Karpas-422 (cell line): Measurements from ENCODE around the gene STPG3. TPM values are rescaled to one million over a fixed set of nuclear protein-coding genes. Genes with fewer than 3 reads are reported as not detected.

Experiments
- DNase-seq: peaks from one replicate; pipeline ENCODE4 v3.0.0-alpha.2; 2015
- H2AFZ ChIP-seq: fragments of 200-600 bp; sonication (generic); 2 replicates; pipeline ENCODE4 v1.6.1; 2014; ENCODE audit warnings: antibody characterized with exemption, low read length, mixed read lengths
- H3K27ac ChIP-seq: fragments of 200-600 bp; sonication (generic); 2 replicates; pipeline ENCODE4 v1.5.1; 2014; ENCODE audit warnings: mild to moderate bottlenecking, low read length, moderate library complexity
- H3K27me3 ChIP-seq: fragments of 200-600 bp; sonication (generic); 2 replicates; pipeline ENCODE4 v1.6.1; 2014; ENCODE audit warnings: low read length, mixed read lengths
- H3K36me3 ChIP-seq: fragments of 200-600 bp; sonication (generic); 2 replicates; pipeline ENCODE4 v1.6.1; 2014; ENCODE audit warnings: low read length, mixed read lengths; ENCODE audit not compliant: insufficient read depth
- H3K4me1 ChIP-seq: fragments of 200-600 bp; sonication (generic); 2 replicates; pipeline ENCODE4 v1.6.1; 2014; ENCODE audit warnings: mild to moderate bottlenecking, low read length, mixed read lengths
- H3K4me2 ChIP-seq: fragments of 200-600 bp; sonication (generic); 2 replicates; pipeline ENCODE4 v1.6.1; 2014; ENCODE audit warnings: low read length, low read depth, mild to moderate bottlenecking; ENCODE audit not compliant: poor library complexity, severe bottlenecking
- H3K4me3 ChIP-seq: fragments of 200-600 bp; sonication (generic); 2 replicates; pipeline ENCODE4 v1.5.1; 2014; ENCODE audit warnings: mild to moderate bottlenecking, antibody characterized with exemption, low read length, mixed read lengths
- H3K79me2 ChIP-seq: fragments of 200-600 bp; sonication (generic); 2 replicates; pipeline ENCODE4 v1.6.1; 2014; ENCODE audit warnings: mild to moderate bottlenecking, low read length, mixed read lengths
- H3K9ac ChIP-seq: fragments of 200-600 bp; sonication (generic); 2 replicates; pipeline ENCODE4 v1.6.0; 2014; ENCODE audit warnings: low read length
- H3K9me2 ChIP-seq: fragments of 200-600 bp; sonication (generic), shearing (Covaris generic); replicated peaks from 2 replicates; pipeline ENCODE4 v1.6.0; 2014; ENCODE audit warnings: mild to moderate bottlenecking, low read length, moderate library complexity; ENCODE audit not compliant: insufficient read depth
- H3K9me3 ChIP-seq: fragments of 300-700, 200-600 bp; sonication (generic); 2 replicates; pipeline ENCODE4 v1.6.1; 2014; ENCODE audit warnings: low read length, mixed read lengths
- H4K20me1 ChIP-seq: fragments of 200-600 bp; sonication (generic); 2 replicates; pipeline ENCODE4 v1.6.1; 2014; ENCODE audit warnings: mild to moderate bottlenecking, antibody characterized with exemption, low read length, low read depth; ENCODE audit not compliant: insufficient read depth
- total RNA-seq: library from RNA; depleted of rRNA; stranded (reverse); fragments of >200 nt; shearing (Covaris generic); gene quantifications from 2 replicates; pipeline ENCODE4 v1.2.3, GENCODE V29; 2014; ENCODE audit warnings: low replicate concordance; rRNA removed

The STPG3 gene
- total RNA-seq, 1 experiment from 2014 or later, result 0.86 TPM

DNA sequence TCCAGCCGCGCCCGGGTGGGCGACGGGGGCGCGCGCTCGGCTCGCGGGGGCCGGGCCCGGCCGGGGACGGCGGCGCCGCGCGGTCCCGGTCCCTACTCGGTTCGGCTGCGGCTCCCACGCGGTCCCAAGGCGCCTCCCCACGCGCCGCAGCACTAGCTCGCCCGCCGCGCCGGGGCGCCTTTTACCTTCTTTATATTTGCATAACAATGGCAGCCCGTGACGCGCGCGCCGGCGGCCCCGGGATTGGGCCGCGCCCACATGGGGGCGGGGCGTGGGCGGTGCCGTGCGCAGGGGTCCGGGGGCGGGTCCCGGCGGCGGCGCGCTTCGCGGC, 51.0 kb downstream of the STPG3 start, which contains the start of gene NRARP:
Gene NRARP, minus strand, starts transcription at position 154 of the 331 bp plus-strand sequence. CDS start 343 bp downstream, outside the sequence.
- H2AFZ ChIP-seq, result no peak within 1 kb of the TSS
- no peaks in the 10 kb centered on the region for H3K27me3 ChIP-seq
- peaks cover 29% of the 10 kb centered on the region for H3K4me1 ChIP-seq
- no peaks in the 10 kb centered on the region for H3K9me2 ChIP-seq
- peak within 1 kb of the TSS; percentile 51; the same call in 1 of the 2 replicates for H3K4me3 ChIP-seq
- H3K27ac ChIP-seq, result no peak within 1 kb of the TSS
- peak; percentile 94 for DNase-seq
- no peaks in the 10 kb centered on the region for H3K9me3 ChIP-seq
- no peak within 1 kb of the TSS; the same call in 1 of the 2 replicates for H3K9ac ChIP-seq
- H3K79me2 ChIP-seq, result no peaks in the 10 kb centered on the region
- no peaks in the 10 kb centered on the region; the same call in 1 of the 2 replicates for H4K20me1 ChIP-seq
- H3K36me3 ChIP-seq, result no peaks in the 10 kb centered on the region
- H3K4me2 ChIP-seq, result peak within 1 kb of the TSS; percentile 55

- no peaks in the 10 kb centered on the region for H3K27me3 ChIP-seq
- DNase-seq, result no peak
- no peak overlapping the region; the same call in 1 of the 2 replicates for H3K9ac ChIP-seq
- peaks cover 24% of the 10 kb centered on the region for H3K4me1 ChIP-seq
- no peaks in the 10 kb centered on the region for H4K20me1 ChIP-seq
- no peaks in the 10 kb centered on the region for H3K9me3 ChIP-seq
- H3K4me3 ChIP-seq, result peak overlapping the region; percentile 51; the same call in 1 of the 2 replicates
- H3K36me3 ChIP-seq, result no peaks in the 10 kb centered on the region
- peak overlapping the region; percentile 55 for H3K4me2 ChIP-seq
- H3K79me2 ChIP-seq, result no peaks in the 10 kb centered on the region
- no peak overlapping the region for H2AFZ ChIP-seq
- no peak overlapping the region for H3K27ac ChIP-seq
- H3K9me2 ChIP-seq, result no peaks in the 10 kb centered on the region
Measured at GRCh38 chr9:137302449-137303150, 51.5 kb downstream of the STPG3 start.

Other genes with a start within 250 kb of the STPG3 start
- 2.4 and 6.4 TPM in 2 replicates for gene ABCA2, start 223.0 kb upstream of the STPG3 start, total RNA-seq
- gene FUT7, start 219.2 kb upstream of the STPG3 start, total RNA-seq, result not detected in 2 replicates
- gene NPDC1, start 205.1 kb upstream of the STPG3 start, total RNA-seq, result not detected in 2 replicates
- gene ENTPD2, start 197.2 kb upstream of the STPG3 start, total RNA-seq, result not detected in 2 replicates
- 18.6 and 53.2 TPM in 2 replicates for gene SAPCD2, start 180.7 kb upstream of the STPG3 start, total RNA-seq
- gene UAP1L1, start 173.8 kb upstream of the STPG3 start, total RNA-seq, result 15.1 and 26.2 TPM in 2 replicates
- gene MAN1B1, start 164.3 kb upstream of the STPG3 start, total RNA-seq, result 28.9 and 58.1 TPM in 2 replicates
- 114 and 237 TPM in 2 replicates for gene DPP7, start 136.6 kb upstream of the STPG3 start, total RNA-seq
- gene GRIN1, start 112.1 kb upstream of the STPG3 start, total RNA-seq, result not detected in 2 replicates
- not detected in 2 replicates for gene LRRC26, start 81.2 kb upstream of the STPG3 start, total RNA-seq
- not detected in 2 replicates for gene TMEM210, start 79.2 kb upstream of the STPG3 start, total RNA-seq
- 16.8 and 28.0 TPM in 2 replicates for gene ANAPC2, start 62.7 kb upstream of the STPG3 start, total RNA-seq
- gene SSNA1, start 62.6 kb upstream of the STPG3 start, total RNA-seq, result 48.9 and 101 TPM in 2 replicates
- 5.7 and 15.2 TPM in 2 replicates for gene TPRN, start 50.5 kb upstream of the STPG3 start, total RNA-seq
- gene TMEM203, start 45.6 kb upstream of the STPG3 start, total RNA-seq, result 30.6 and 39.8 TPM in 2 replicates
- 7.8 and 13.1 TPM in 2 replicates for gene NDOR1, start 45.6 kb upstream of the STPG3 start, total RNA-seq
- gene RNF208, start 29.0 kb upstream of the STPG3 start, total RNA-seq, result 0.26 and 0.36 TPM in 2 replicates
- gene CYSRT1, start 26.1 kb upstream of the STPG3 start, total RNA-seq, result 0.75 and 1.2 TPM in 2 replicates
- gene RNF224, start 23.8 kb upstream of the STPG3 start, total RNA-seq, result 0.37 TPM in 1 of 2 replicates, not detected in the other
- gene SLC34A3, start 20.4 kb upstream of the STPG3 start, total RNA-seq, result not detected in 2 replicates
- 97.1 and 152 TPM in 2 replicates for gene TUBB4B, start 10.0 kb upstream of the STPG3 start, total RNA-seq
- 17.8 and 42.7 TPM in 2 replicates for gene NELFB, start 4.0 kb downstream of the STPG3 start, total RNA-seq
- 8.8 and 19.2 TPM in 2 replicates for gene TOR4A, start 26.4 kb downstream of the STPG3 start, total RNA-seq
- gene NRARP, start 51.0 kb downstream of the STPG3 start, total RNA-seq, result 1.4 and 1.8 TPM in 2 replicates
- gene EXD3, start 171.9 kb downstream of the STPG3 start, total RNA-seq, result 2.8 and 7.8 TPM in 2 replicates
- 0.51 TPM in 1 of 2 replicates, not detected in the other for gene NOXA1, start 172.1 kb downstream of the STPG3 start, total RNA-seq
- gene ENTPD8, start 190.1 kb downstream of the STPG3 start, total RNA-seq, result not detected in 2 replicates
- gene NSMF, start 208.0 kb downstream of the STPG3 start, total RNA-seq, result 36.4 and 55.4 TPM in 2 replicates